ENCODE measurements around the gene IGDCC3.

DNA sequence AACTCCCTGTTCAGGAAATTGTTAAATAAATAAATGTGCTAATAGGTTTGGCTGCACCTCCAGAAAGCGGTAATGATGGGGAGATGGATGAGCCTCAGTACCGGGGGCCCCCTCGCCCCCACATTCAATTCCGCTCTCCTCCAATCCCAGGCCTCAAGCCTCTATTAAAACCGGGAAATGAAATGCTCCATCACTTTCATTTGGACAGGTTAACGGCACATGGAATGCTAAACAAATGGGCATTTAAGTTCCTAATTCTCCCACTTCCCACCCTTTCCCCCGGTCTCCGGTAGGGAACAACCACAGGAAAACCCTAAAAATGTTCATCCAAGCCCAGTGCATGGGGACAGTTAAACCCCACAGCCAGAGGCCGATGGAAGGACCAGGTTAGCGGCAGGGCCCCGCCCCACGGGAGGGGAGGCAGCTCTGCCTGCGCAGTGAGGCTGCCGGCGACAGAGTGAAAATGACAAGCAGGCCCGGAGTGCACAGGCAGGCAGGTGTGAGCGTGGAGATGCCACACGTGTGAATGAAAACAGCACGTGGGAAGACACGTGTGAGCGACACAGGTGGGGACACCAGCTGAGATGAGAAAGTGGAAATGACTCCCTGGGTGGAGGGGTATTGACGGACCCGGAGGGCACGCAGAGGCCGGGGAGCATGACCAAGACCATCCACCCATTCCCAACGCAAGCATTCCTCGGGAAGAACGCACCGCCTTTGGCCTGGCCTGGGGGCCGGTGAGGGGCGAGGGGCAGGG is 45.2 kb downstream of the IGDCC3 start:
- TF ChIP-seq, protein P1, sequence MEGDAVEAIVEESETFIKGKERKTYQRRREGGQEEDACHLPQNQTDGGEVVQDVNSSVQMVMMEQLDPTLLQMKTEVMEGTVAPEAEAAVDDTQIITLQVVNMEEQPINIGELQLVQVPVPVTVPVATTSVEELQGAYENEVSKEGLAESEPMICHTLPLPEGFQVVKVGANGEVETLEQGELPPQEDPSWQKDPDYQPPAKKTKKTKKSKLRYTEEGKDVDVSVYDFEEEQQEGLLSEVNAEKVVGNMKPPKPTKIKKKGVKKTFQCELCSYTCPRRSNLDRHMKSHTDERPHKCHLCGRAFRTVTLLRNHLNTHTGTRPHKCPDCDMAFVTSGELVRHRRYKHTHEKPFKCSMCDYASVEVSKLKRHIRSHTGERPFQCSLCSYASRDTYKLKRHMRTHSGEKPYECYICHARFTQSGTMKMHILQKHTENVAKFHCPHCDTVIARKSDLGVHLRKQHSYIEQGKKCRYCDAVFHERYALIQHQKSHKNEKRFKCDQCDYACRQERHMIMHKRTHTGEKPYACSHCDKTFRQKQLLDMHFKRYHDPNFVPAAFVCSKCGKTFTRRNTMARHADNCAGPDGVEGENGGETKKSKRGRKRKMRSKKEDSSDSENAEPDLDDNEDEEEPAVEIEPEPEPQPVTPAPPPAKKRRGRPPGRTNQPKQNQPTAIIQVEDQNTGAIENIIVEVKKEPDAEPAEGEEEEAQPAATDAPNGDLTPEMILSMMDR (IDR thresholded peaks at IDR 0.05; ENCODE audit: low read depth, low read length), result no peak
- TF ChIP-seq POLR2A (IDR thresholded peaks at IDR 0.05; ENCODE audit: extremely low read depth, insufficient read length) (no peak), MYC (IDR thresholded peaks at IDR 0.05; ENCODE audit: low read depth, low read length) (no peak)
- TF ChIP-seq, protein P2, sequence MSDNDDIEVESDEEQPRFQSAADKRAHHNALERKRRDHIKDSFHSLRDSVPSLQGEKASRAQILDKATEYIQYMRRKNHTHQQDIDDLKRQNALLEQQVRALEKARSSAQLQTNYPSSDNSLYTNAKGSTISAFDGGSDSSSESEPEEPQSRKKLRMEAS (IDR thresholded peaks at IDR 0.05; ENCODE audit: low read depth, low read length), result no peak

Data from NB4 (cell line).